Globus pallidus (tissue), 1 donor: ENCODE results near the gene YIPF3.
"Not testable (repeated sequence)": the region's sequence is repeated elsewhere in the genome, so short reads cannot be mapped to it uniquely, and the experiment has no call there.

ENCODE experiments used
- DNase-seq: peaks from one replicate; pipeline ENCODE4 v3.0.0-alpha.2; 2015; ENCODE audit warnings: low spot score

Gene YIPF3

GRCh38 chr6:43493230-43493629 lies 23.5 kb downstream of the YIPF3 start:
- no peak for DNase-seq

GRCh38 chr6:43492673-43493072 lies 24.1 kb downstream of the YIPF3 start:
- no peak for DNase-seq

GRCh38 chr6:43491750-43492661 lies 24.7 kb downstream of the YIPF3 start:
- DNase-seq = peak; percentile 95

GRCh38 chr6:43490523-43490939 lies 26.2 kb downstream of the YIPF3 start:
- peak; percentile 59 for DNase-seq

- DNase-seq = peak; percentile 99
Measured at GRCh38 chr6:43489277-43490072, 27.3 kb downstream of the YIPF3 start.

- no peak for DNase-seq
Measured at GRCh38 chr6:43488667-43489276, 28.0 kb downstream of the YIPF3 start.

GRCh38 chr6:43481591-43482236 lies 35.0 kb downstream of the YIPF3 start:
- no peak for DNase-seq

- DNase-seq = no peak
Measured at GRCh38 chr6:43481075-43481474, 35.7 kb downstream of the YIPF3 start.

GRCh38 chr6:43478008-43478372 lies 38.7 kb downstream of the YIPF3 start:
- no peak for DNase-seq

GRCh38 chr6:43477235-43478007 lies 39.3 kb downstream of the YIPF3 start, which contains the start of gene TJAP1:
Gene TJAP1, plus strand, starts transcription at chr6:43477570. Its CDS starts 21,432 bp downstream, at chr6:43499002.
- DNase-seq = peak; percentile 87

- no peak for DNase-seq
Measured at GRCh38 chr6:43476746-43477145, 40.0 kb downstream of the YIPF3 start.

- no peak for DNase-seq
Measured at GRCh38 chr6:43475516-43475915, 41.2 kb downstream of the YIPF3 start.

- DNase-seq = no peak
Measured at GRCh38 chr6:43472515-43472914, 44.2 kb downstream of the YIPF3 start.

GRCh38 chr6:43471399-43471798 lies 45.3 kb downstream of the YIPF3 start:
- no peak for DNase-seq

GRCh38 chr6:43469947-43470346 lies 46.8 kb downstream of the YIPF3 start:
- no peak for DNase-seq

- DNase-seq = no peak
Measured at GRCh38 chr6:43468748-43469681, 47.7 kb downstream of the YIPF3 start.

- DNase-seq = no peak
Measured at GRCh38 chr6:43468240-43468639, 48.5 kb downstream of the YIPF3 start.

- DNase-seq = no peak
Measured at GRCh38 chr6:43467752-43468151, 49.0 kb downstream of the YIPF3 start.

GRCh38 chr6:43467265-43467664 lies 49.5 kb downstream of the YIPF3 start:
- not testable (repeated sequence) for DNase-seq

GRCh38 chr6:43465948-43466347 lies 50.8 kb downstream of the YIPF3 start:
- no peak for DNase-seq
